Omental fat pad (tissue), 4 donors: ENCODE results near the gene EPB41L4B. TPM values are rescaled to one million over a fixed set of nuclear protein-coding genes. Genes with fewer than 3 reads are reported as not detected.

ENCODE experiments used
- ATAC-seq: fragments of 150-250 bp; one replicate; pipeline ENCODE4 v1.9.1; 2016; ENCODE audit warnings: mild to moderate bottlenecking, moderate library complexity; ENCODE audit not compliant: low FRiP score
- DNase-seq: peaks from one replicate; pipeline ENCODE4 v3.0.0-alpha.2; 2019; ENCODE audit warnings: low spot score
- total RNA-seq, 4 donors: library from RNA; depleted of rRNA; stranded (reverse); fragments of >200 nt; gene quantifications; one replicate each; pipeline ENCODE4 v1.1.0, GENCODE V29; 2016
- TF ChIP-seq, protein P1 (sequence below), 3 donors: fragments of 450-650 bp; IDR thresholded peaks; one replicate each; pipeline ENCODE4 v1.5.1; 2016 to 2017; ENCODE audit warnings: antibody characterized with exemption in 3 of 3, mild to moderate bottlenecking in 3 of 3, moderate library complexity in 2 of 3

EPB41L4B gene
- total RNA-seq, 4 donors from 2014 or later, result 6.3 to 47.7 (median 33.6) TPM

DNA sequence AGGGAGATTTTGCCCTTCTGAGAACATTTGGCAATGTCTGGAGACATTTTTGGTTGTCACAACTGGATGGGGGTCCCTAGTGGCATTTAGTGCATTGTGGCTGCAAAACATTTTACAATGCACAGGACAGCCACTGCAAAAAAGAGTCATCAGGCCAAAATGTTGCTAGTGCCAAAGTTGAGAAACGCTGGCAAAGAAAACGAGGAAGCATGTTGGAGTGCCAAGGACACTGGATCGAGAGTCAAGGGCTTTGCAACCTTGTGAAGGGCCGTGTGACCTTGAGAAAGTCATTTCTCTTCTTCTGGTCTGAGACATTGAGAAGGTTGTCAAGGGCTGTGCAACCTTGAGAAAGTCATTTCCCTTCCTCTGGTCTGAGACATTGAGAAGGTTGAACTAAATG lies 108.1 kb downstream of the EPB41L4B start:
- ATAC-seq (no peak), DNase-seq (no peak)
- TF ChIP-seq, protein P1, sequence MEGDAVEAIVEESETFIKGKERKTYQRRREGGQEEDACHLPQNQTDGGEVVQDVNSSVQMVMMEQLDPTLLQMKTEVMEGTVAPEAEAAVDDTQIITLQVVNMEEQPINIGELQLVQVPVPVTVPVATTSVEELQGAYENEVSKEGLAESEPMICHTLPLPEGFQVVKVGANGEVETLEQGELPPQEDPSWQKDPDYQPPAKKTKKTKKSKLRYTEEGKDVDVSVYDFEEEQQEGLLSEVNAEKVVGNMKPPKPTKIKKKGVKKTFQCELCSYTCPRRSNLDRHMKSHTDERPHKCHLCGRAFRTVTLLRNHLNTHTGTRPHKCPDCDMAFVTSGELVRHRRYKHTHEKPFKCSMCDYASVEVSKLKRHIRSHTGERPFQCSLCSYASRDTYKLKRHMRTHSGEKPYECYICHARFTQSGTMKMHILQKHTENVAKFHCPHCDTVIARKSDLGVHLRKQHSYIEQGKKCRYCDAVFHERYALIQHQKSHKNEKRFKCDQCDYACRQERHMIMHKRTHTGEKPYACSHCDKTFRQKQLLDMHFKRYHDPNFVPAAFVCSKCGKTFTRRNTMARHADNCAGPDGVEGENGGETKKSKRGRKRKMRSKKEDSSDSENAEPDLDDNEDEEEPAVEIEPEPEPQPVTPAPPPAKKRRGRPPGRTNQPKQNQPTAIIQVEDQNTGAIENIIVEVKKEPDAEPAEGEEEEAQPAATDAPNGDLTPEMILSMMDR (IDR thresholded peaks at IDR 0.05), result no peak

DNA sequence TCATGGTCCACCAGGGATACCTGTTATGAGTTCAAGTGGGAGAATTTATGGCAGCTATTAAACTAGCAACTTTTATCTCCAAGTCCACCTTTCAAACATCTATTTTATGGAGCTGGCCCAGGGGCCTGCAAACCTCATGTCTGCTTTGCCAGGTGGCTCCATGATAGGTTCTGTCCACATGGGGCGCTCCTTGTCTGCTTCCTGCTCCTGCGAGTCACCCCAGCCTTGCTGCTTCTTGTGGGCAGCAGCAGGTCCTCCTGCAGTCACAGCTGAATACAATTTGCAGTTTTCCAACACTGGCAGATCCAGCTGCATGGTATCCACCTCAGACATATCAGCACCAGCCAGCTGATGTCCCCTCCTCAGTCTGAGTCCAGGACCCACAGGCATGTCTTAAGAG lies 114.2 kb downstream of the EPB41L4B start:
- TF ChIP-seq, protein P1 (IDR thresholded peaks at IDR 0.05), result no peak
- DNase-seq (no peak), ATAC-seq (no peak)

DNA sequence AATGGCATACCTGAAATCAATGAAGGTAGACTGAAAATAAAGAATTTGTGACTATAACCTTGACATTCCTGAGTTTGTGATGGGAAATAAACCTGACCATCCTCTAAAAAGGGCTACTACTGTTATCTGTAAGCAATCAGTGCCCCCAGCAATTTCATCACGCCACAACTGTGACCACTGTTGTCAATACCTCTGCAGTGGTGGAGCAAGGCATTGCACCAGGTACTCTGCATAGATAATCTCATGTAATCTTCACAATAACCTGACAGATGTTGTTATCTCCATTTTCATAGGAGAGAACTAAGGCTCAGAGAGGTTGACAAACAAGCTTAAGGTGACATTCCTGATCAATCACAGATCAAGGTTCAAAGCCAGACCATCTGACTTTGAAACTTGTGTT lies 115.3 kb downstream of the EPB41L4B start:
- no peak for DNase-seq
- no peak for ATAC-seq
- TF ChIP-seq, protein P1 (IDR thresholded peaks at IDR 0.05), result no peak

DNA sequence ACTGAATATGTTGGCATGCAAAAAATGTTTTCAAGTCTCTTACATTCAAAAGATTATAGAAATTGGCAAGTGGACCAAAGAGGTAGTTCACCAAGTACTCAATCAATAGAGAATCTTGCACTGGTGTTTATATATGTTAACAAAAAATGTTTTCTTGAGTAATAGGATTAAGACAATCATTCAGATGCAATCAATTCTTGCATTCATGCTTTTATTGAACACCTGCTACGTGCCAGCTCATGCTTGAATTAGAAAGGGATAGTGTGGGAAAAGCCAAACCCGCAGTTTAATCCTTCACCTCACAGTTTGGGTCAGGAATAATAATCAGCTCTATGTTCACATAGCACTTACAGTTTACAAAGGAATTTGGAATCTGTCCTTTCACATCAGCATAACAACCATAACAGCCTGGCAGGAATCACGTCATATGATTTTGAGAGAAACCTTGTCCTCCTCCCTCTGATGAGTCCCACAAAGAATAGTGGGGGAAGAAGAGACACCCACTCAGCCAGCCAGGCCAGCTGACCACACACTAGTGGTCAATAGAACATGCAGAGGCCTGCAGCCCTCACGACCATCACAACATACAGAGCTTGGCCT lies 117.0 kb downstream of the EPB41L4B start:
- ATAC-seq, result no peak
- TF ChIP-seq, protein P1 (IDR thresholded peaks at IDR 0.05), result no peak

DNA sequence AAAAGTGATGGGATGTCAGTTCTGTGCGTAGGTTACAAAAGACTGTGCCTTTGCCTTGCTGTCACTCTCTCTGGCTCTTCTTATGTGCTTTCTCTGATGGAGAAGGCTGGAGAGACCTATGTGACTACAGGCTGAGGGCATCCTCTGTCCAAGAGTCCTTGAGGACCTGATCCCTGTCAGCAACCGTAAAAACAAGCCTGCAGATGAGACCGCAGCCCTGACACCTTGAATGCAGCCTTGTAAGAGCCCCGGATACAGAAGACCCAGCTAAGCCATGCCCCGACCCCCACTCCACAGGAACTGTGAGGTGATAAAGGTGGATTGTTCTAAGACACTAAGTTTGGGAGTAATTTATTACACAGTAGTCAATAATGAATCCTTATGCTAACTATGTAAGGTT lies 121.2 kb downstream of the EPB41L4B start:
- no peak for ATAC-seq
- DNase-seq, result no peak

More for the DNA sequence above, 117.0 kb downstream of the EPB41L4B start:
- DNase-seq, result no peak

DNA sequence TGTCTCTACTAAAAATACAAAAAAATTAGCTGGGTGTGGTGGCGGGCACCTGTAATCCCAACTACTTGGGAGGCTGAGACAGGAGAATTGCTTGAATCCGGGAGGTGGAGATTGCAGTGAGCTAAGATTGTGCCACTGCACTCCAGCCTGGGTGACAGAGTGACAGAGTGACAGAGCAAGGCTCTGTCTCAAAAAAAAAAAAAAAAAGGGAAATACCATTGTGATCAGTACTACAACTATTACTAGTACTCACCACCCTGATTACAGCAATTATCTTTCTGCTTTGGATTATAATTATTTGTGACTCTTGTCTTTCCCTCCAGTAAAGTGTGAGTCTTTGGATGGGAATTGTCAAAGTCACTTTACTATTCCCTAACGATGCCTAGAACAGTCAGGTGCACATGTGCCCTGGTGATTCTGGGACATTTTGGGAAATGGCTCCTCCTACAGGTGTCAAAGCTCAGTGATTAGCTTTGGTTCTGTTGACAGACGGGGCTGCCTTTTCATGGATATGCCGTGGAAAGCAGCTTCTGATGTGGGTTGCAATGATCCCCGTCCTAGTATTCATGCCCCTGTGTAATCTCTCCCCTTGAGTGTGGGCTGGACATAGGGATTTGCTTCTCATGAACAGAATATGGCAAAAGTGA lies 122.0 kb downstream of the EPB41L4B start:
- no peak for DNase-seq
- TF ChIP-seq, protein P1 (IDR thresholded peaks at IDR 0.05), result no peak
- no peak for ATAC-seq

More for the DNA sequence above, 121.2 kb downstream of the EPB41L4B start:
- TF ChIP-seq, protein P1 (IDR thresholded peaks at IDR 0.05), result no peak
